Tibial artery (tissue), 4 donors: Measurements from ENCODE around the gene CNEP1R1.

Experiments
- DNase-seq, 2 donors: peaks; one replicate each; pipeline ENCODE4 v3.0.0-alpha.2; 2019
- H3K27ac ChIP-seq, 2 donors: fragments of 200-600 bp; sonication (generic) in 1 of 2; 1 replicate in 1 of 2; 2 replicates in 1 of 2; pipeline ENCODE4 v1.5.1; 2018 to 2019; ENCODE audit warnings: mild to moderate bottlenecking in 1 of 2
- H3K27me3 ChIP-seq, 2 donors: fragments of 200-600 bp; sonication (generic) in 1 of 2; one replicate each; pipeline versions ENCODE4 v1.5.1 to v1.6.0; 2016 to 2019
- H3K36me3 ChIP-seq, 3 donors: fragments of 200-600 bp; sonication (generic) in 2 of 3; one replicate each; pipeline ENCODE4 v1.5.1; 2016 to 2019; ENCODE audit warnings: mild to moderate bottlenecking in 2 of 3
- H3K4me1 ChIP-seq, 4 donors: fragments of 200-600 bp; sonication (generic) in 2 of 4; 1 replicate in 3 of 4; 2 replicates in 1 of 4; pipeline ENCODE4 v1.5.1; 2016 to 2019
- H3K4me3 ChIP-seq, 2 donors: fragments of 200-600 bp; sonication (generic) in 1 of 2; 1 replicate in 1 of 2; 2 replicates in 1 of 2; pipeline ENCODE4 v1.5.1; 2018 to 2019; ENCODE audit warnings: mild to moderate bottlenecking in 2 of 2
- H3K9me3 ChIP-seq, 3 donors: fragments of 200-600 bp; sonication (generic) in 1 of 3; one replicate each; pipeline ENCODE4 v1.5.1; 2016 to 2019
- CTCF ChIP-seq, 2 experiments: fragments of 200-600 bp in 1 of 2; fragments of 450-650 bp in 1 of 2; IDR thresholded peaks; one replicate each; pipeline ENCODE4 v1.5.1; 2017 to 2019; ENCODE audit warnings: antibody characterized with exemption in 2 of 2, mild to moderate bottlenecking in 1 of 2, moderate library complexity in 1 of 2
- intact Hi-C: fragments of 100-400 bp; cut with DNase I; formaldehyde crosslinking; loops from one replicate; pipeline ENCODE4 v1.15.0; 2023; ENCODE audit warnings: low total_unique reads

The CNEP1R1 gene

GRCh38 chr16:50050802-50051201 lies 25.8 kb downstream of the CNEP1R1 start:
- no peak overlapping the region for H3K4me3 ChIP-seq
- H3K27me3 ChIP-seq, result peaks cover 0 to 3% of the 10 kb centered on the region in 2 donors
- TF ChIP-seq CTCF (IDR thresholded peaks at IDR 0.05), result no peak
- intact Hi-C loops, result no loop called here
- no peaks in the 10 kb centered on the region for H3K9me3 ChIP-seq
- no peak for DNase-seq
- no peak overlapping the region for H3K27ac ChIP-seq
- no peaks in the 10 kb centered on the region for H3K4me1 ChIP-seq
- no peaks in the 10 kb centered on the region for H3K36me3 ChIP-seq

- intact Hi-C loops, result no loop called here
- DNase-seq, result no peak
- no peaks in the 10 kb centered on the region for H3K27me3 ChIP-seq
- H3K4me3 ChIP-seq, result no peak overlapping the region
- H3K4me1 ChIP-seq, result no peaks in the 10 kb centered on the region
- no peak overlapping the region for H3K27ac ChIP-seq
- H3K36me3 ChIP-seq, result no peaks in the 10 kb centered on the region
- peaks cover 0 to 8% (median 0%) of the 10 kb centered on the region in 3 donors for H3K9me3 ChIP-seq
- TF ChIP-seq CTCF (IDR thresholded peaks at IDR 0.05), result no peak
Measured at GRCh38 chr16:50056226-50056625, 31.2 kb downstream of the CNEP1R1 start.

GRCh38 chr16:50058091-50058771 lies 33.2 kb downstream of the CNEP1R1 start:
- Histone ChIP-seq H3K9me3 (peaks cover 0 to 8% (median 0%) of the 10 kb centered on the region in 3 donors), H3K4me3 (no peak overlapping the region), H3K36me3 (no peaks in the 10 kb centered on the region), H3K4me1 (no peaks in the 10 kb centered on the region), H3K27ac (no peak overlapping the region), H3K27me3 (no peaks in the 10 kb centered on the region)
- no peak for DNase-seq
- intact Hi-C loops, result no loop called here
- no peak for TF ChIP-seq CTCF (IDR thresholded peaks at IDR 0.05)

- DNase-seq, result no peak
- Histone ChIP-seq H3K27ac (no peak overlapping the region), H3K4me3 (no peak overlapping the region), H3K27me3 (no peaks in the 10 kb centered on the region), H3K9me3 (peaks cover 0 to 8% (median 0%) of the 10 kb centered on the region in 3 donors), H3K36me3 (no peaks in the 10 kb centered on the region), H3K4me1 (no peaks in the 10 kb centered on the region)
- no peak for TF ChIP-seq CTCF (IDR thresholded peaks at IDR 0.05)
- intact Hi-C loops, result no loop called here
Measured at GRCh38 chr16:50059111-50059510, 34.1 kb downstream of the CNEP1R1 start.

GRCh38 chr16:50059669-50060068 lies 34.6 kb downstream of the CNEP1R1 start:
- Histone ChIP-seq H3K27ac (no peak overlapping the region), H3K4me3 (no peak overlapping the region), H3K4me1 (no peaks in the 10 kb centered on the region), H3K27me3 (no peaks in the 10 kb centered on the region), H3K36me3 (no peaks in the 10 kb centered on the region), H3K9me3 (peaks cover 0 to 8% (median 0%) of the 10 kb centered on the region in 3 donors)
- intact Hi-C loops, result no loop called here
- DNase-seq, result no peak
- TF ChIP-seq CTCF (IDR thresholded peaks at IDR 0.05), result no peak
